HepG2 (cell line): ENCODE results near the gene ADARB1. TPM values are rescaled to one million over a fixed set of nuclear protein-coding genes. Genes with fewer than 3 reads are reported as not detected.

ENCODE experiments used
- ATAC-seq: fragments of 200-7000 bp; cut with Tn5 transposase; 3 replicates; pipeline ENCODE4 v1.9.1; 2020; ENCODE audit warnings: mild to moderate bottlenecking, moderate library complexity
- BruUV-seq: library from RNA; stranded (reverse); fragments of 400-500 nt; replicated peaks from 2 replicates; lab custom pipeline; 2021; lab: Mats Ljungman, UMichigan
- CTCF ChIA-PET: fragments of 300-600 bp; formaldehyde crosslinking; extraction: SDS; loops from one replicate; lab custom pipeline; 2021; ENCODE audit warnings: low total read pairs, inconsistent platforms, low intra/inter-chr PET ratio; lab: Yijun Ruan, JAX
- POLR2A ChIA-PET: fragments of 350-600 bp; sonication (Branson Sonifier 250); formaldehyde crosslinking; loops from one replicate; lab custom pipeline; 2020; ENCODE audit warnings: antibody characterized with exemption, inconsistent platforms; lab: Yijun Ruan, JAX
- DNase-seq: peaks from one replicate; pipeline ENCODE4 v3.0.0-alpha.2; 2015; ENCODE audit warnings: low spot score
- FAIRE-seq: peaks from 3 replicates; lab custom pipeline; 2011; peaks lifted over from hg19 to GRCh38; lab: Jason Lieb, UNC
- H2AFZ ChIP-seq: one replicate; pipeline ENCODE4 v1.6.1; 2011; ENCODE audit warnings: low read length, inconsistent platforms
- H3K27ac ChIP-seq: fragments of 300-600 bp; 3 replicates; pipeline ENCODE4 v1.8.0; 2011; ENCODE audit warnings: mixed run types, mild to moderate bottlenecking, mixed read lengths, low read length, inconsistent platforms; ENCODE audit not compliant: insufficient read depth; ENCODE audit errors: extremely low read length
- H3K27me3 ChIP-seq, 2 experiments: fragments of 200-600 bp in 1 of 2; 2 replicates in 1 of 2; 3 replicates in 1 of 2; pipeline versions ENCODE4 v1.6.0 to v1.8.0; 2011; ENCODE audit warnings: low read length in 2 of 2, mild to moderate bottlenecking in 2 of 2, moderate library complexity in 2 of 2, inconsistent platforms in 1 of 2; ENCODE audit not compliant: insufficient read depth in 2 of 2, control insufficient read depth in 1 of 2
- H3K36me3 ChIP-seq, 2 experiments: fragments of 200-600 bp in 1 of 2; replicated peaks in 1 of 2; 2 replicates in 1 of 2; 3 replicates in 1 of 2; pipeline versions ENCODE4 v1.5.1 to v1.8.0; 2011; ENCODE audit warnings: low read length in 2 of 2, inconsistent platforms in 1 of 2; ENCODE audit not compliant: insufficient read depth in 2 of 2, control insufficient read depth in 1 of 2
- H3K4me1 ChIP-seq: 2 replicates; pipeline ENCODE4 v1.5.1; 2012; ENCODE audit warnings: low read length, inconsistent platforms; ENCODE audit not compliant: insufficient read depth
- H3K4me2 ChIP-seq: 2 replicates; pipeline ENCODE4 v1.6.0; 2011; ENCODE audit warnings: low read depth, low read length, inconsistent platforms
- H3K4me3 ChIP-seq, 3 experiments: fragments of 200-600 bp in 1 of 3; sonication (generic), shearing (Covaris generic) in 1 of 3; replicated peaks in 1 of 3; 2 replicates each; pipeline ENCODE4 v1.5.1; 2011 to 2016; ENCODE audit warnings: low read length in 3 of 3, inconsistent platforms in 2 of 3, low read depth in 2 of 3, mild to moderate bottlenecking in 2 of 3, control low read depth in 1 of 3, mixed read lengths in 1 of 3; ENCODE audit not compliant: insufficient read depth in 1 of 3
- H3K79me2 ChIP-seq: one replicate; pipeline ENCODE4 v1.6.1; 2011; ENCODE audit warnings: low read length, inconsistent platforms; ENCODE audit not compliant: insufficient read depth
- H3K9ac ChIP-seq: 2 replicates; pipeline ENCODE4 v1.6.0; 2011; ENCODE audit warnings: mild to moderate bottlenecking, low read depth, low read length, inconsistent platforms; ENCODE audit not compliant: insufficient read depth
- H3K9me3 ChIP-seq: 2 replicates; pipeline ENCODE4 v1.5.1; 2012; ENCODE audit warnings: mild to moderate bottlenecking, low read length
- H4K20me1 ChIP-seq: 2 replicates; pipeline ENCODE4 v1.6.0; 2011; ENCODE audit warnings: inconsistent platforms, mild to moderate bottlenecking, low read length, moderate library complexity; ENCODE audit not compliant: insufficient read depth
- ETV6 ChIP-seq: sonication (generic); formaldehyde crosslinking; conservative IDR thresholded peaks from 2 replicates; pipeline ENCODE4 v1.4.0; 2020; ENCODE audit warnings: missing genetic modification reagents
- GATAD2A ChIP-seq: IDR thresholded peaks from 2 replicates; pipeline ENCODE4 v1.6.1; 2016
- MED8 ChIP-seq: sonication (generic); formaldehyde crosslinking; IDR thresholded peaks from 2 replicates; pipeline ENCODE4 v1.8.1; 2023; ENCODE audit warnings: mild to moderate bottlenecking, missing genetic modification reagents; ENCODE audit not compliant: insufficient replicate concordance
- RBM39 ChIP-seq: fragments of 200-400 bp; formaldehyde crosslinking; IDR thresholded peaks from one replicate; pipeline ENCODE4 v1.6.1; 2018; ENCODE audit warnings: antibody characterized with exemption, mild to moderate bottlenecking, low read depth, low read length; ENCODE audit not compliant: poor library complexity, severe bottlenecking
- REL ChIP-seq: sonication (generic); formaldehyde crosslinking; conservative IDR thresholded peaks from 2 replicates; pipeline ENCODE4 v1.8.0; 2022; ENCODE audit warnings: mild to moderate bottlenecking, missing genetic modification reagents, moderate library complexity
- ZEB1 ChIP-seq: IDR thresholded peaks from 2 replicates; pipeline ENCODE4 v1.6.1; 2012; ENCODE audit warnings: mild to moderate bottlenecking, low read depth, inconsistent platforms; ENCODE audit not compliant: insufficient replicate concordance
- ZNF441 ChIP-seq: sonication (generic); formaldehyde crosslinking; IDR thresholded peaks from 2 replicates; pipeline ENCODE4 v1.7.0; 2021; ENCODE audit warnings: missing genetic modification reagents, borderline replicate concordance
- ZNF616 ChIP-seq: sonication (generic); formaldehyde crosslinking; IDR thresholded peaks from 2 replicates; pipeline ENCODE4 v1.5.0; 2020; ENCODE audit warnings: low read depth, mild to moderate bottlenecking, missing genetic modification reagents
- ZNF652 ChIP-seq: IDR thresholded peaks from 2 replicates; pipeline ENCODE4 v1.6.1; 2016; ENCODE audit warnings: low read depth, borderline replicate concordance
- ZNF737 ChIP-seq: sonication (generic); formaldehyde crosslinking; IDR thresholded peaks from 2 replicates; pipeline ENCODE4 v1.5.0; 2020; ENCODE audit warnings: missing genetic modification reagents, mild to moderate bottlenecking, borderline replicate concordance
- WGBS: methylation state at CpG from one replicate; pipeline ENCODE4 v1.1.6; 2017; ENCODE audit warnings: low lambda C conversion rate; 5-methylcytosine and 5-hydroxymethylcytosine counted together
- in situ Hi-C: cut with HindIII; loops from 2 replicates; pipeline ENCODE4 v1.10.0; 2017; ENCODE audit warnings: low pct_unique_long_range_greater_than_20kb; ENCODE audit not compliant: extremely low pct_ligation_motif_present
- intact Hi-C: fragments of 100-400 bp; cut with micrococcal nuclease; formaldehyde crosslinking; loops from one replicate; pipeline ENCODE4 v1.10.0; 2022; ENCODE audit not compliant: unreplicated experiment
- polyA plus RNA-seq, 8 experiments: library from polyadenylated mRNA; depleted of rRNA in 3 of 8; stranded (reverse) in 7 of 8; unstranded in 1 of 8; fragments of >200 nt; fragmentation: Illumina TruSeq in 4 of 8; extraction: Trizol in 4 of 8; gene quantifications; 2 replicates each; pipeline versions ENCODE4 v1.2.1 to v1.2.3, GENCODE V29; 2011 to 2016; ENCODE audit warnings: low read depth in 4 of 8, missing spikeins in 1 of 8, mixed read lengths in 1 of 8; ENCODE audit not compliant: insufficient read depth in 1 of 8
- total RNA-seq, 5 experiments: library from RNA; depleted of rRNA; stranded (reverse); fragments of >200 nt; fragmentation: Illumina TruSeq; extraction: Trizol; gene quantifications; 2 replicates each; pipeline ENCODE4 v1.2.3, GENCODE V29; 2016; ENCODE audit warnings: low read depth in 1 of 5
- TF ChIP-seq, protein P1 (sequence below): sonication (generic); formaldehyde crosslinking; IDR thresholded peaks from 2 replicates; pipeline ENCODE4 v1.5.0; 2020; ENCODE audit warnings: missing genetic modification reagents
- TF ChIP-seq, protein P2 (sequence below): sonication (generic); formaldehyde crosslinking; IDR thresholded peaks from 2 replicates; pipeline ENCODE4 v1.8.1; 2023; ENCODE audit warnings: mild to moderate bottlenecking, moderate library complexity, missing genetic modification reagents
- TF ChIP-seq, protein P3 (sequence below): IDR thresholded peaks from 2 replicates; pipeline ENCODE4 v1.6.1; 2016; ENCODE audit warnings: low read depth
- TF ChIP-seq, protein P4 (sequence below): sonication (generic); formaldehyde crosslinking; IDR thresholded peaks from 2 replicates; pipeline ENCODE4 v1.5.0; 2020; ENCODE audit warnings: mild to moderate bottlenecking, missing genetic modification reagents

The ADARB1 gene
- total and polyA plus RNA-seq, 2 of the 13 experiments (the other 11 are each of a cell fraction or from before 2014, with no cell fraction given) = 6.6 to 10.0 TPM

DNA sequence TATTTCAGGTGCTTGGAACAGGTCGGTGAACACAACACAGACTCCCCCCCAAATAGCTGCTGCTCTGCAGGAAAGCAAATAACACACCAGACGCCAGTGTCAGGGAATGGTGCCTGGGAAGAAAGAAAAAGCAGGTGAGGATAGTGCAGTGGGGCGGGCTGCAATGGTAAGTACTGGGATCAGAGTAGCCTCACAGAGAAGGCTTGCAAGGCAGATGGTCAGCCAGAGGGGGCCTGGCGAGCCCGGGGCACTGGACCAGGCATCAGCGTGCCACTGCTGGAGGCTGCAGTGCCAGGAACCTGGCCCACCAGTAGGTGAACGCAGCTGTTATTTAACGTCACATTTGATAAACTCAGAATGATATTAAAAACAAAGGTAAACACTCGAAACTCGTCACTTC is 153.4 kb downstream of the ADARB1 start:
- TF ChIP-seq, protein P1, sequence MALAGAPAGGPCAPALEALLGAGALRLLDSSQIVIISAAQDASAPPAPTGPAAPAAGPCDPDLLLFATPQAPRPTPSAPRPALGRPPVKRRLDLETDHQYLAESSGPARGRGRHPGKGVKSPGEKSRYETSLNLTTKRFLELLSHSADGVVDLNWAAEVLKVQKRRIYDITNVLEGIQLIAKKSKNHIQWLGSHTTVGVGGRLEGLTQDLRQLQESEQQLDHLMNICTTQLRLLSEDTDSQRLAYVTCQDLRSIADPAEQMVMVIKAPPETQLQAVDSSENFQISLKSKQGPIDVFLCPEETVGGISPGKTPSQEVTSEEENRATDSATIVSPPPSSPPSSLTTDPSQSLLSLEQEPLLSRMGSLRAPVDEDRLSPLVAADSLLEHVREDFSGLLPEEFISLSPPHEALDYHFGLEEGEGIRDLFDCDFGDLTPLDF (CRISPR knock-in tag) = no peak
- TF ChIP-seq ZNF616 (CRISPR knock-in tag) (no peak), ZNF652 (no peak), ZNF737 (CRISPR knock-in tag) (no peak)
- TF ChIP-seq, protein P2, sequence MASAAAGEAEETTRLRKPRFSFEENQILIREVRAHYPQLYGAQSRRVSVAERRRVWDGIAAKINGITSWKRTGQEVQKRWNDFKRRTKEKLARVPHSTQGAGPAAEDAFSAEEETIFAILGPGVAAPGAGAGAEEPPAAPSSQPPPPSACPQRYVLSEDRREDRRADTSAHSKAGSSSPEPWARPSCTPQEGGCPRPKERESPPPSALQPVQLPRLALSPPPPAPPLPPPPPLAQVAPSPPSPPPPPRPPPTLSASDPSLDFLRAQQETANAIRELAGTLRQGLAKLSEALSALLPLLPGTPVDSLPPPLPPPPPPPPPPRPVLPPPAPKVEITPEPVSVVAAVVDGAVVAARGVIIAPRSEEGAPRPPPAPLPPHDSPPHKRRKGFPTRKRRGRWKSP (CRISPR knock-in tag) = no peak
- ATAC-seq (peak; percentile 62), FAIRE-seq (no peak), DNase-seq (no peak)
- in situ Hi-C loops (no loop called here), intact Hi-C loops (no loop called here)
- ChIA-PET CTCF (no interaction called here), POLR2A (no interaction called here)
- no peak overlapping the region for H2AFZ ChIP-seq
- 51% methylated on average over 9 of the region's 10 CpGs for WGBS
- no peaks in the 10 kb centered on the region for H4K20me1 ChIP-seq
- H3K9ac ChIP-seq = no peak overlapping the region
- no peaks in the 10 kb centered on the region for H3K79me2 ChIP-seq
- no peak overlapping the region for H3K4me3 ChIP-seq
- BruUV-seq = no TSS peak
- H3K4me2 ChIP-seq = no peak overlapping the region
- H3K27me3 ChIP-seq = peaks cover 1 to 9% of the 10 kb centered on the region in 2 experiments; a peak in 2 of 5 replicates
- H3K9me3 ChIP-seq = no peaks in the 10 kb centered on the region
- no peaks in the 10 kb centered on the region for H3K36me3 ChIP-seq
- H3K4me1 ChIP-seq = no peaks in the 10 kb centered on the region
- no peak overlapping the region for H3K27ac ChIP-seq

DNA sequence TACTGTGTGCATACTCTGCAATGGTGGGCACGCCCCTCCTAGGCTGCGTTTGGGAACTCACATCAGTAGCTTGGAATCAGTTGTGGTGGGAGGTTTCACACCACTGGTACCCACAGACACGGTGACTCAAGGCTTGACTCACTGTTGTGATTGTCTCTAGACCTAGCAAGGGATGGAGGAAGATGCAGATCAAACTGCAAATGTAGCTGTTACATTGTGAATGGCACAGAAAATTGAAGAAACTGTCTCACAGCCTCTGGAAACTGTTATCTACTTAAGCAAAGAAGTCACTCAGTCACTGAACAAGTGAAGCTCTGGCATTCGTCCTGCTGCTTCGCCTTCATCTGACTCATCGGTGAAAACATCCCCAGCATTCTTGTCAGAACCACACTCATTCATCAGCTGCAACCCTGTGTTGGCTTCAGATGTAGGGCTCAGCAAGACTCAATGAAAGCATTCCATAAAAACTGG is 153.8 kb downstream of the ADARB1 start:
- H4K20me1 ChIP-seq = no peaks in the 10 kb centered on the region
- H3K9me3 ChIP-seq = no peaks in the 10 kb centered on the region
- no peaks in the 10 kb centered on the region for H3K4me1 ChIP-seq
- no TSS peak for BruUV-seq
- no peak; the same call in 2 of the 3 replicates for ATAC-seq
- H3K4me3 ChIP-seq = no peak overlapping the region
- in situ Hi-C loops (no loop called here), intact Hi-C loops (no loop called here)
- no peak overlapping the region for H3K9ac ChIP-seq
- no peaks in the 10 kb centered on the region for H3K79me2 ChIP-seq
- 17% methylated on average over 6 of the region's 6 CpGs for WGBS
- peaks cover 1 to 9% of the 10 kb centered on the region in 2 experiments; a peak in 2 of 5 replicates for H3K27me3 ChIP-seq
- FAIRE-seq = no peak
- CTCF ChIA-PET = no interaction called here
- H3K27ac ChIP-seq = no peak overlapping the region
- H3K4me2 ChIP-seq = no peak overlapping the region
- POLR2A ChIA-PET = no interaction called here
- H2AFZ ChIP-seq = no peak overlapping the region
- H3K36me3 ChIP-seq = no peaks in the 10 kb centered on the region
- DNase-seq = peak; percentile 12
- no peak for TF ChIP-seq RBM39
- TF ChIP-seq ETV6 = no peak
- no peak for TF ChIP-seq MED8
- TF ChIP-seq ZNF441 = no peak
- TF ChIP-seq GATAD2A (CRISPR knock-in tag) = no peak
- no peak for TF ChIP-seq ZEB1
- TF ChIP-seq, protein P3, sequence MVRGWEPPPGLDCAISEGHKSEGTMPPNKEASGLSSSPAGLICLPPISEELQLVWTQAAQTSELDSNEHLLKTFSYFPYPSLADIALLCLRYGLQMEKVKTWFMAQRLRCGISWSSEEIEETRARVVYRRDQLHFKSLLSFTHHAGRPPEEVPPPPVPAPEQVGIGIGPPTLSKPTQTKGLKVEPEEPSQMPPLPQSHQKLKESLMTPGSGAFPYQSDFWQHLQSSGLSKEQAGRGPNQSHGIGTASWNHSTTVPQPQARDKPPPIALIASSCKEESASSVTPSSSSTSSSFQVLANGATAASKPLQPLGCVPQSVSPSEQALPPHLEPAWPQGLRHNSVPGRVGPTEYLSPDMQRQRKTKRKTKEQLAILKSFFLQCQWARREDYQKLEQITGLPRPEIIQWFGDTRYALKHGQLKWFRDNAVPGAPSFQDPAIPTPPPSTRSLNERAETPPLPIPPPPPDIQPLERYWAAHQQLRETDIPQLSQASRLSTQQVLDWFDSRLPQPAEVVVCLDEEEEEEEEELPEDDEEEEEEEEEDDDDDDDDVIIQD (CRISPR knock-in tag) = no peak
- no peak for TF ChIP-seq REL (CRISPR knock-in tag)
- TF ChIP-seq, protein P4, sequence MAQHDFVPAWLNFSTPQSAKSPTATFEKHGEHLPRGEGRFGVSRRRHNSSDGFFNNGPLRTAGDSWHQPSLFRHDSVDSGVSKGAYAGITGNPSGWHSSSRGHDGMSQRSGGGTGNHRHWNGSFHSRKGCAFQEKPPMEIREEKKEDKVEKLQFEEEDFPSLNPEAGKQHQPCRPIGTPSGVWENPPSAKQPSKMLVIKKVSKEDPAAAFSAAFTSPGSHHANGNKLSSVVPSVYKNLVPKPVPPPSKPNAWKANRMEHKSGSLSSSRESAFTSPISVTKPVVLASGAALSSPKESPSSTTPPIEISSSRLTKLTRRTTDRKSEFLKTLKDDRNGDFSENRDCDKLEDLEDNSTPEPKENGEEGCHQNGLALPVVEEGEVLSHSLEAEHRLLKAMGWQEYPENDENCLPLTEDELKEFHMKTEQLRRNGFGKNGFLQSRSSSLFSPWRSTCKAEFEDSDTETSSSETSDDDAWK (CRISPR knock-in tag) = no peak
